Stimulated activated CD4-positive, alpha-beta T cell treated with anti-CD3 and anti-CD28 coated beads, Interleukin-4, amount 100 ng/mL, for 1 hour (primary cell): Measurements from ENCODE around the gene TRAPPC2.
"Not testable (repeated sequence)": the region's sequence is repeated elsewhere in the genome, so short reads cannot be mapped to it uniquely, and the experiment has no call there.

Experiments
- DNase-seq: peaks from one replicate; pipeline ENCODE4 v3.0.0-alpha.2; 2020

TRAPPC2 gene

DNA sequence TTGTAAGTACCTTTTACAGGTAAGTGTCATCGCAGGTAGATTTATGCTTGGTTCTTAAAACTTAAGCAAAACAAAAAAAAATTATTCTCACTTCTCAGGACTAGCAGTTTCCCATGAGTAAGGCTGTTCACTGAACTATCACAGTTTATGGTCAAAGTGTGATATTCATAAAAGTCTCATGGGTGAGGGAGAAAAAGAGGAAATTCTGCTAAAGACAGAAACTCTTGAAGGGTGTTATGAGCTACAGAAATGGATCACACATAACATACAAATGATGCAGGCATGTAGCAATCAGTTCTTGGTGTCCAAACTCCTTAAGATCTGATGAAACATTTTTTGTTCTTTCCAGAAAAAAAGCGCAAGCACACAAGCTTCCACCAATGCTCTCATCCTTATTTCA, 37.0 kb downstream of the TRAPPC2 start:
- DNase-seq, result no peak

DNA sequence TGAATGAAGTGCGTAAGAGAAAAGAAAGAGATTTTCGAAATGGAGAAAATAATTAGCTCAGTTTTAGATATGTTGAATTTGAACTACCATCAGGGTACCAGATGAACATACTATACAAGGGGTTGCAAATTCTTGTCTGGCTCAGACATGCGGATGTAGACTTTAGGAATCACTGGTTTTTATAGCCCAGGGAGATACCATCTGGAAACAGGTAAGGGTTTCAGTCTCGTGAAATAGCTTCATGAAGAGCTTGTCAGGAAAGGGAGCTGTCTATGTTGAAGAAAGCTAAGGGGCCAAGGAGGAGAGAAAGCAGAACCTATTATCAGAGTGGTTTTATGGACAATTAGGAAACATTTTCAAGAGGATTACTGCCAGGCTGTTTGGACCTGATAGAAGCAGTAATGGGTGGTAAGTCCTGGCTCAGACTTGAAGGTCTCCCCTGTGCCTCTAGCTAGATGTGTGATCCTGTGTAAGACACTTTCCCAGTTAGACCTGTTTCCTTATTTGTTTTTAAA, 38.8 kb downstream of the TRAPPC2 start:
- no peak for DNase-seq

DNA sequence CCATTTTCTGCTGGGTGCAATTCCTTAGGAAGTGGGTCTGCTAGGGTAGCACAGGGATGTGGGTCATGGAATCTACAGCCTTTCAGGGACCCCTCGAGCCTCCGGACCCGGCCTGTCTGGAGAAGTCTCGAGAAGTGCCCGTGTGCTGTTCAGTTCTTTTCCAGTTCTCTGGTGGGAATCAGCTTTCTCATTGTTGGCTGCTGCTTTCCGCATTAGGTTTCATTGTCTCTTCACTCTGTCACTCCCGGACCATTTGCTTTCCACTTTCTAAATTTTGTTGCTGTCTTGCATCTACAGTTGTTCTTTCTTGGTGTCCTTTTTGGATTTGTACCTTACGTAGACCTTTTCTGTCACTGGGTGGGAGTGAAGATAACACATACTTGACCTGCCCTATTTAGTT, 39.4 kb downstream of the TRAPPC2 start:
- no peak for DNase-seq

DNA sequence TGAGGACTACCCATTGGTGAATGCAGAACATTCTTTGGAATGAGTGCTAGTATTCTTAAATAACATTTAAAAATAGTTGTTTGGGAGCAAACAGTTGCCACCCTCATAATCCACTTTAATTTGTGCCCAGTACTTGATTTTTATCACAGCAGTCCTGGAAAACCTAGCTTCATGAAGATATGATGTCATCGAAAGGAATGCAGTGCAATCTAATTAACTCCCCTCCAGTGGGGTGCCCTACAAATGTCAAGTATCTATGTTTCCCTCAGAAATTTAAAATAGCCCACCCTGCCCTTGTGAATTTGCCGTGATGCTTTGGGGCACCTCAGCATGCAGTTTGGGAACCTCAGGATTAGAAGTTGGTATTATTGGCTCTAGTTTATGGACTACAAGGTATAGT, 40.1 kb downstream of the TRAPPC2 start:
- no peak for DNase-seq

DNA sequence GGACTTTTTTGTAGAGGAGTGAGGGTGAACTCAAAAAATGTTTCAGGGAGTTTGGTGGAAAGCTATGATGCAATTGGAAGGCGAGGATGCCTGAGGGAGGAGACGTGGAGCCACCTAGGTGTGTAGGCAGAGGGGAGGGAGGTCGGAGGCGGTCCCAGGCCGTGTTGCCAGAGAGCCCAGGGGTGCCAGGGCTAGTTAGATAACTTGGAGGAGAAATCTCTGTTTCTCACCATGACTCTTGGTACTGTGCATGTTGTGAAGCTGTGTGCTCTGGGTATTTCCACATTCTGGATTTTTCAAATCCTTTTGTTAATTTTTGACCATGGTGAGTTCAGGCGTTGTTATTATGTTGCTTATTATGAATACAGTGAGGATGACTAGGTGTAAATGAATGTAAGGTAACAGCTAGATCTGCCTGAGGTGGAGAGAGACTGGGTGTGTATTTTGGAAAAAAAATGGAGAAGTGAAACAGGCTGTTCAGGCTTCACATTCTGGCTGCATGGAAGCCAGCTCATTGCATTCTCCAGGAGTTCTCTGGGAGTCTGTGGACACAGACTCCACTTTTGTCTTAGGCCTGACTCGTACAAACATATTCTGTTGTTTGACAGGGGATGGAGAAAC, 41.0 kb downstream of the TRAPPC2 start:
- no peak for DNase-seq

DNA sequence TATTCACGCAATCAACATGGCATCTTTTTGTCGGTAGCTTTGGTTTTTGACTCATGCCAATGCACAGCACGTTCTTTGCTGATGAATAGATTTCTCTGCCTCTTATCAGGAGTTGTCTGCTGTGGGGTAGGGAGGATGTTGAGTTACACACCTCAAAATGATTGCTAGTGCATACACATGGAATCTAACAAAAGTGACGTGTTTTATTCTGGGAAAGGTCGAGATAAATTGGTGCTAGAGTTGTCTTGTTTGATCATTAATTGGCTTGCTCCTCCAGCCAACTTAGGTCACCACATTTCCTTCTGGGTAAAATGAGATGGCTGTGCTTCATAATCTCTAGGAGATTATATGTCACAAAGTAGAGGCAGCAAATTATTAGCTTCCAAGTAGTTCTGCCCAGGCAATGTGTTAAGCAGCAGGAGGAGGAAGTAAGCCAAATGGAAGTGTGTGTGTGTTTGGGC, 41.6 kb downstream of the TRAPPC2 start:
- DNase-seq, result no peak

DNA sequence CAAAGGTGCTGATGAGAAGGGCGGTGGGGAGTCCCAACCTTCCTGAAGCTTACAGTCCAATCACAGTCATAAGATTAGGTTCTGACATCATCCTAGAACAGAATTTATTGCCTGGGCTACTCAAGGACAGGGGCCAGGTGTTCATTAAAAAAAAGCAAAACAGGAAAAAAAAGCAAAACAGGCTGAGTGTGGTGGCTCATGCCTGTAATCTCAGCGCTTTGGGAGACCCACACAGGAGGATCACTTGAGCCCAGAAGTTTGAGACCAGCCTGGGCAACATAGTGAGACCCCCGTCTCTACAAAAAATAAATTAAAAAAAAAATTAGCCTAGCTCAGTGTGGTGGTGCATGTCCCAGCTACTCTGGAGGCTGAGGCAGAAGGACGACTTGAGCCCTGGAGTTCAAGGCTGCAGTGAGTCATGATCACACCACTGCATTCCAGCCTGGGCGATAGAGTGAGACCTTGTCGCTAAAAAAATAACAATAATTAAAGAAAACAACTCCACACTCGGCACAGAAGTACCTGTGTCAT, 42.5 kb downstream of the TRAPPC2 start:
- DNase-seq, result no peak

DNA sequence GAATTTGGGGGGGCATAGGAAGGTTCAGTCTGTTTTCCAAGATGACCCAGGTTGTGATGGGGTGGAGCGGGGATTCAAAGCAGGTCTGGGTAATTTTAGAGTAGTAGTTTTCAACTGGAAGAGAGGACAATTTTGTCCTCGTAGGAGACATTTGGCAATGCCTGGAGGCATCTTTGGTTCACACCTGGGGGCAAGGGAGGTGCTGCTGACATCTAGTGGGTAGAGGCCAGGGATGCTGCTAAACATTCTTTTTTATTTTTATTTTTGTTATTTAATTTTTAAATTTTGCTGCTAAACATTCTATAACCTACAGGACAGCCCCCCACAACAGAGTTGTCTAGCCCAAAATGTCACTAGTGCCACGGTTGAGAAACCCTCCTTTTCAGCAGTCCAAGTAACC, 43.6 kb downstream of the TRAPPC2 start:
- no peak for DNase-seq

DNA sequence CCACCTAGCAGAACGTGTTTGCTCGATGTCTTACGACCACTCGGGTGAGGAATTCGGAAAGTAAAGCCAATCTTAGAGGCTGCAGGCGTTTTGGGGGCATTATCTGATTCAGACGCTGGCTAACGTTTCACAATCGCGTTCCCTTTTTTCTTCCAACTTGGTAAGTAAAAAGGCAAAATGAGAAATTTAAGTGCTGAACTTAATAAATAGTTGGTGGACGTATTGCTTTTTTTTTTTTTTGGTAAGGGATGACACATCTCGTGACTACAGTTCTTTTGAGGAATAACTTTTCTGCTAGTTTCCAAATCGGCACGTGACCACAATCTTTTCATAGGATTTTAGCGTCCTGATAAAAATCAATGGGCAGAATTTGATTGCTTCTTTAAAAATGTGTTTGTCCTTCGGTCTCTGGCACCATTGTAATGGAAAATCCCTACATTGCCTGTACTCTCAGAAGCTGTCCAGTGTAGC, 44.6 kb downstream of the TRAPPC2 start:
- no peak for DNase-seq

DNA sequence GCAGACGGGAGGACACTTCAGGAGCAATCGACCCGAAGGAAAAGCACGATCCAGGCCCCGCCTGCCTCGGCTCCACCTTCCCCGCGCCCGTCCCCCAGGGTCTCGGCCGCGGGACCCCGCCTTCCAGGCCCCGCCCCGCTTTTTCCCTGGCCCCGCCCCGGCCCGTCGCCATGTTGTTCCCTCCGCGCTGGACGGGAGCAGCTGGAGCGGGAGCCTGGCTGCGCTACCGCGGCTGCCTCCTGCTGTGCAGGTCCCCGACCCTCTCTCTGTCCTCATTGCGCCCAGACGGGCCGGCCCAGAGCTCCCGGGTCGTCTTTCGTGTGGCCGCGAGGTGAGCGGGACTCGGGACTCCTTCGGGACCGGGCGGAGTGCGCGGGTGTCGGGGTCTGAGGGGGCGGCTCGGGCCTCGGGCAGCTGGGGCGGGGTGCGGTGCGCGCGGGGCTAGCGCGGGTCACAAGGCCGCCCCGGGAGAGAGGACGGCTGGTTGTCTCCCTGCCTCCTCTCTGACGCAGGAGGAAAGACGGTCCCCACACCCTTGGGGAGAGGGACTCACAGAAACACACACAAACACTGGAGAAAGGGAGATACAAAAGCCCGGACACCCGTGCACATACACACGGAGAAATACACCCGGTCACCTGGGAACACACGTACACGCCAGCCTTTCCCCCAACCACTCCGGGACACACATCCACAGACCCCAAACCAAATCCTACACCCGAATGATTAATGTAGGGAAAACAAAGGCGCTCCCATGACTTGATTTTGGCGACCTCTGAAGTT, 45.3 kb downstream of the TRAPPC2 start, which contains the start of gene RAB9A:
Gene RAB9A (plus strand): TSS at position 171 of the 783 bp plus-strand sequence. CDS start 19,619 bp downstream, outside the sequence.
- DNase-seq, result peak; percentile 82

DNA sequence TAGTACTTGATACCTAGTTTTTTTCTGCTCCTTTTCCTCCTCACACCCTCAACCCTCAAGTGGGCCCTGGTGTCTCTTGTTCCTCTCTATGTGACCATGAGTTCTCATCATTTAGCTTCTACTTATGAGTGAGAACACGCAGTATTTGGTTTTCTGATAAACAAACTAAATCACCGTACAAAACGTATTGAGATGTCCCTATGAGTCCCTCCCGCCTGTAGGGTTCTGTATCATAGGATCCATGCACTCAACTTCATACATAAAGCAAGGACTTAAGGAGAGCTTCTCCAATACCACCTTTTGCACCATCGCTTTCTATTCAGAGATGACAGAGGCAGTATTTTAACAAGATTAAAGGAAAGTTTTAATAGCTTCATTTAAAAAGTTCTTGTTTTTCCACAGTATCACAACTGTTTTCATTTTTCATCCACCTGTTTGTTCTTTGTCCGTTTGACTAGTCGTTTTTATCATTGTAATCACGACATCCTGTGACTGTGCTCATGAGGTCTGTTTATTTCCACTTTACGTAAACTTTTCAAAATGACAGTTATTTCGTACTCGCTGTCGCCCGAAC, 45.9 kb downstream of the TRAPPC2 start:
- no peak for DNase-seq

DNA sequence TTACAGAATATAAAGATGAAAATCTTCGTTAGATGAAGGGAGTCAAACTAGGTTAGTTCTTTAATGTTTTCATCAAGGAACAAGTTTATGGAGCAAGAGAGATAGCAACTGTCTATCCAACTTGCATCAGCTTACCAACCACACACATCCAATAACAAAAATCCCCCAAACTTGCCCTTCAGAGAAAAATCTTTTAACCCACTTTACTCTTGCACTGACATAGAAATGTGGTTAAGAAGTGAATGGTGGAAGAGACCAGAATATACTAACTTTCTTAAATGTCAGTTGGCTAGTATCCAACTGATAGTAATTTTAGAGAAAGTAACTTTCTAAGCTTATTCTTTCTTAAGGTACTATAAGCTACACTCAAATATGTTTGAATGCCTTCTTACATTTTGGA, 47.2 kb downstream of the TRAPPC2 start:
- no peak for DNase-seq

DNA sequence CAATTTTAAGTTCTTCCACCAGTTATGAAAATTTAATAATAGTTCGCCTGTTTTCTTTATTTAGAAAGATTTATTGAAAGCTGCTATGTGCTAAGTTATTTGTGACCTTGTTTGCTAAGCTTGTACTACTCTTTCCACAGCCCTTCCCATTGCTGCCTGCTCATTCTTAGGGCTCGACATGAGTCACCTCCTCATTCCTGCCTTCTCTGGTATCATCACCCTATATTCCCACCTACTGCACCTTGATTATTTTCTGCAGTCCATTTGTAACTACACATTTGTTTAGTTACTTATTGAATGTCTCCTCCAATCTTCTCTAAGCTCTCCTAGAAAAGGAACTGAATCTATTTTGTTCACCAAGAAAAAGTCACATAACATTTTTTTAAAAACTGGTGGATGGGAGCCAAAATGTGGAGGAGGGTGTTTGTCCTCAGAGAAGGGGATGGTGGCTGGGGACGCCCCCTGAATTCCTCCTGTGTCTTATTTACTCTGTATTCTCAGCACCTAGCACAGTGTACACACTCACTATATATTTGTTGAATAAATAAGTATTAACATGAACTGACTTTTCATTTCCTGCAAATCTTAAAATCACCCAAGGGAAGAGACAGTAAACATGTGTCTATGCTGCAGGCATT, 49.2 kb downstream of the TRAPPC2 start:
- no peak for DNase-seq

DNA sequence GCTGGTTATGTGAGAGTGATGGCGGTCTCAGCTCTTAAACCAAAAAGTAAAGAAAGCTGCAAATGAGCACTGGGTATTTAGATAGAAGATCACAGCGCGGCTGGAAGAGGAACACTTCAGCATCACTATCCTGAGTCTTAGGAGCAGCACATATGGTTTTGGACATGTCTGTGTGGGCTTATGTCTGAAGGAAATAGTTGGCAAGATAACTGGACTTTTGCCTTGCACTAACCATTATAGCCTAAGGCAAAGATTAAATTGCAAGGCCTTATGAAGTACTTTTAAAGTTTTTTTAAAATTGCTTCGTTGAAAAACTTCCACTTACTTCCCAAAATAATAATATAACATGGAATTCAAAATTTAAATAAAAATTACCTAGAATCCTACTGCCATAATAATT, 50.1 kb downstream of the TRAPPC2 start:
- no peak for DNase-seq

DNA sequence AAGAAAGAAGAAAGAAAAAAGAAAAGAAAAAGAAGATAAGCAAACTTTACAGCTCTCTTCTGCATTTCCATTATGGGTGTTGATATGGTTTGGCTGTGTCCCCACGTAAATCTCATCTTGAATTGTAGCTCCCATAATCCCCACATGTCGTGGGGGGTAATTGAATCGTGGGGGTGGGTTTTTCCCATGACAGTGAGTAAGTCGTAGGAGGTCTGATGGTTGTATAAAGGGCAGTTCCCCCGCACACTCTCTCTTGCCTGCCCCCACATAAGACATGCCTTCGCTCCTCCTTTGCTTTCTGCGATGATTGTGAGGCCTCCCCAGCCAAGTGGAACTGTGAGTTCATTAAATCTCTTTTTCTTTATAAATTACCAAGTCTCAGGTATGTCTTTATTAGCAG, 52.8 kb downstream of the TRAPPC2 start:
- no peak for DNase-seq

DNA sequence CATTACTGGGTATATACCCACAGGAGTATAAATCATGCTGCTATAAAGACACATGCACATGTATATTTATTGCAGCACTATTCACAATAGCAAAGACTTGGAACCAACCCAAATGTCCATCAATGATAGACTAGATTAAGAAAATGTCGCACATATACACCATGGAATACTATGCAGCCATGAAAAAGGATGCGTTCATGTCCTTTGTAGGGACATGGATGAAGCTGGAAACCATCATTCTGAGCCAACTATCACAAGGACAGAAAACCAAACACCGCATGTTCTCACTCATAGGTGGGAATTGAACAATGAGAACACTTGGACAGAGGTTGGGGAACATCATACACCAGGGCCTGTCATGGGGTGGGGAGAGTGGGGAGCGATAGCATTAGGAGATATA, 54.7 kb downstream of the TRAPPC2 start:
- not testable (repeated sequence) for DNase-seq

DNA sequence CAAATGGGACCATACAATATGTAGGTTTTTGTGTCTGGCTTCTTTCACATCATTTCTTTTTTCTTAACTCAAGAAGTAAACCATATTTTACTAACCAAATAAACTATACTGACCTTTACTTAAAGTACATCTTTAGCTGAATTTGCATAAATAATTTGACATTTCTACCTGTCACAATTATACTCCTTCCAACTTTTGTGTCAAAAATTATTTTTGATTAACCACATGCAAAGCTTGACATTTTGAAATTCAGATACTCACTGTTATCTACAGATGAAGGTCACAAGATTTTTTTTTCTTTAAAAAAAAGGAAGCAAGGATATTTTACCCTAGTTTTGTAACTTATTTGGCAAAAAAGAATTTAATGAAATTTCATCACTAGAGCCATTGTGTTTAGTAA, 57.5 kb downstream of the TRAPPC2 start:
- no peak for DNase-seq

DNA sequence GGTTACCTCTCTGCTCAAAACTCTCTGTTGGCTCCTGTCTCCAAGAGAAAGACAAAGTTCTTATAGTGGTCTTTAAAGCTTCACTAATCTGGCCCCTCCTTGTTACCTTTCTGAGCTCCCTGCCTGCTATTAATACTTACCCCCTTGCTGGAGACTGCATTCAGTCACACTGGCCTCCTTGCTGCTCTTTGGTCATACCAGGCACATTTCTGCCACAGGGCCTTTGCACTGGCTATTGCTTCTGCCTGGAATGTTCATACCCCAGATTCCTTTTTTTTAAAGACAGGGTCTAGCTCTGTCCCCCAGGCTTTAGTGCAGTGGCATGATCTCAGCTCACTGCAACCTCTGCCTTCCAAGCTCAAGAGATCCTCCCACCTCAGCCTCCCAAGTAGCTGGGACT, 61.4 kb downstream of the TRAPPC2 start:
- DNase-seq, result no peak

DNA sequence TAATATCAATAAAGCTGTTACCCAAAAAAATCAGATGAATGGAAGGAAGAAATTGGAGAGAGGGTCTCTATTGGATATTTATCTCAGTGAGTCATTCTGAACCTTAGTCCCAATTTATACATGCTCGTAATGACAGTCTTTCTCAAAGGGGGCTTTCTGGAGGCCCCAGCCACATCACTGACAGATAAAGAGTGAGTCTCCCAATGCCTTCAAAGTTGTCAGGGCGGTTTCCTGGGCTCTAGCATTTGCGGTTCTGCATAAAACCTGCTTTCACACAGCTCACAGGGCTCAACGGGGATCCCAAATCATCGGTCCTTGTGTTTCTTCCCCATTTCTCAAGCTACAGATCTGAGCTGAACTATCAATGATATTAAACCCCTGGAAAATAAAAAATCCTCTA, 64.2 kb downstream of the TRAPPC2 start:
- DNase-seq, result no peak

DNA sequence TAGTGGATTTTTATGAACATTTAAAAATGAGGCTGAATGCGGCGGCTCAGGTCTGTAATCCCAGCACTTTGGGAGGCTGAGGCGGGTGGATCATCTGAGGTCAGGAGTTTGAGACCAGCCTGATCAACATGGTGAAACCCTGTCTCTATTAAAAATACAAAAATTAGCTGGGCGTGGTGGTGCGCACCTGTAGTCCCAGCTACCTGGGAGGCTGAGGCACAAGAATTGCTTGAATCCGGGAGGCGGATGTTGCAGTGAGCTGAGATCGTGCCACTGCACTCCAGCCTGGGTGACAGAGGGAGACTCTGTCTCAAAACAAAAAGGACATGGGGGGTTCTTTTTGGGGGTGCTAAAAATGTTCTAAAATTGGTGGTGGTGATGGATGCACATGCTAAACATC, 64.7 kb downstream of the TRAPPC2 start:
- not testable (repeated sequence) for DNase-seq

DNA sequence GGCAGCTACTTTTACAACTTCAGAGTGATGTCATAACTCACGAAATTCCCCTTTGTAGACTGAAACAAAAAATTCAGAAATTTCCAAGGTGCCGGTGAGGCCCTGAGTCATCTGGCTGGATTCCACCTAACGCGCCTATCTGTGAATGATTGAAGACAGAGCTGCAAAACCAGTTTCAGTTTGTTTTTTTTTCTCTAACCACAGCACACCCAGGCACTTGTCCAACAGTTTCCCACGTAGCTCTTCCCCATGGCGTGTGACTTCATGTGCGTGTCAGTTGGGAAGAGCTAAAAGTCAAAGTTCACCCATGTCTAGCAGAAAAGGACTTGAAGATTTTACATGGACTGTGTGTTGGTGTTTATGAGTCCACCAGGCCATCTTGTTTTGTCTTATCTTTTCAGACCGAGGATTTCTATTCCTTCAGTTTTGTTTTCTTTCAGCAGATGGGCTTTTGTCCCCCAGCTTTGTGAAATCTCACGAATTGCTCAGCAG, 65.1 kb downstream of the TRAPPC2 start:
- DNase-seq, result peak; percentile 53

DNA sequence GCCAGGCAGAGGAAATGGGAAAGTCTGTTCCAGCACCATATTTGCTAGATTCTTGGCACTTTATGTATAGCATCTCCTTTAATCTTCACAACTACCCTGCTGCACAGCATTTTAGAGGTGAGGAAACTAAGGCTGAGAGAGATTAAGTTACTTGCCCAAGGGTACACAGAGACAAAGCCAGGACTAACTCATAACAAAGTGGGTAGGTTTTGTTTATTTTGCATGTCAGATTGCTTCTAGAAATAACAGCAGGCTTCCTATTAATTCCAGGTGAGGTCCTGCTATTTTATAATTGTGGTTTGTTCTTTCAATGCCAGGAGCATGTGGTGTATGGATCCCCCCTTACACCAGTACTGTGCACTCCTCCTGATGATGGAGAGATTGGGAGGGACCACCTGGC, 66.5 kb downstream of the TRAPPC2 start:
- DNase-seq, result no peak

DNA sequence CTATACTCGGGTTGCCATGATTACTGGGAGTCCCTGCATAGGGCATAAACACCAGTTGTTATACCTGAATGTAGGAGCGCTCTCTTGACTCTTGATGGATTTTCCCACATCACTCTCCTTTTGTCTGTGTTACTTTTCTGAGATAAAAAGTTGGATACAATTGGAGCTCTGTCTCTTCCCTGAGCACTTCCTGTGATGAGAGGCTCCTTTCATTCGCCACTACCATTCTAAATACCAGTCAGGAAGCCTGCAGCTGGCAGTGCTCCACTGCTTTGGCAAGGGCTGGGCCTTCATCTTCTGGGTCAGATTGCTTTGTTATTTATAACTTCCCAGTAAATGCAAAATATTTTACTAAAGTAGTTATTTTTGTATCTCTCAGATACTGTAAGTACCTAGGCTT, 67.6 kb downstream of the TRAPPC2 start:
- no peak for DNase-seq
